ENCODE data around the gene SNTA1.

Gene SNTA1

GRCh38 chr20:33401921-33402369 is 41.6 kb downstream of the SNTA1 start:
- no peak for TF ChIP-seq CTCF (conservative IDR thresholded peaks at IDR 0.05; ENCODE audit: low read depth, low read length)
- no peak for DNase-seq (ENCODE audit: low read depth)
- H3K4me3 ChIP-seq (ENCODE audit: low read length): peak overlapping the region; percentile 84

GRCh38 chr20:33401184-33401920 is 42.2 kb downstream of the SNTA1 start, which contains the start of gene CDK5RAP1:
CDK5RAP1 (minus strand) TSS chr20:33401519; CDS start chr20:33397064, 4,455 bp downstream.
- no peak for TF ChIP-seq CTCF (conservative IDR thresholded peaks at IDR 0.05; ENCODE audit: low read depth, low read length)
- DNase-seq (ENCODE audit: low read depth): peak; percentile 72
- peak within 1 kb of the TSS; percentile 84 for H3K4me3 ChIP-seq (ENCODE audit: low read length)

- TF ChIP-seq CTCF (conservative IDR thresholded peaks at IDR 0.05; ENCODE audit: low read depth, low read length): peak; percentile 34
- H3K4me3 ChIP-seq (ENCODE audit: low read length): peak overlapping the region; percentile 84
- no peak for DNase-seq (ENCODE audit: low read depth)
Observed at GRCh38 chr20:33400812-33401183, 42.8 kb downstream of the SNTA1 start.

- TF ChIP-seq CTCF (conservative IDR thresholded peaks at IDR 0.05; ENCODE audit: low read depth, low read length): no peak
- no peak for DNase-seq (ENCODE audit: low read depth)
- H3K4me3 ChIP-seq (ENCODE audit: low read length): peak overlapping the region; percentile 84
Observed at GRCh38 chr20:33399924-33400323, 43.6 kb downstream of the SNTA1 start.

- TF ChIP-seq CTCF (conservative IDR thresholded peaks at IDR 0.05; ENCODE audit: low read depth, low read length): peak; percentile 36
- no peak overlapping the region for H3K4me3 ChIP-seq (ENCODE audit: low read length)
- DNase-seq (ENCODE audit: low read depth): no peak
Observed at GRCh38 chr20:33394718-33395117, 48.8 kb downstream of the SNTA1 start.

GRCh38 chr20:33393609-33394008 is 50.0 kb downstream of the SNTA1 start:
- DNase-seq (ENCODE audit: low read depth): no peak
- no peak overlapping the region for H3K4me3 ChIP-seq (ENCODE audit: low read length)
- no peak for TF ChIP-seq CTCF (conservative IDR thresholded peaks at IDR 0.05; ENCODE audit: low read depth, low read length)

All from retinal pigment epithelial cell (primary cell).